Spleen (tissue), 7 donors: ENCODE measurements around the gene SLC35G2.
"Not testable (repeated sequence)": the region's sequence is repeated elsewhere in the genome, so short reads cannot be mapped to it uniquely, and the experiment has no call there.

Experiments used
- CTCF ChIP-seq, 11 experiments: fragments of 200-600 bp in 7 of 11; fragments of 450-650 bp in 4 of 11; sonication (generic) in 4 of 11; IDR thresholded peaks in 8 of 11; conservative IDR thresholded peaks in 3 of 11; 1 replicate in 7 of 11; 2 replicates in 4 of 11; pipeline versions ENCODE4 v1.4.0 to v1.8.0; 2016 to 2021; ENCODE audit warnings: antibody characterized with exemption in 11 of 11, inconsistent platforms in 4 of 11, mild to moderate bottlenecking in 1 of 11
- POLR2A ChIP-seq, 3 donors: fragments of 450-650 bp; IDR thresholded peaks; one replicate each; pipeline ENCODE4 v1.5.1; 2017; ENCODE audit warnings: antibody characterized with exemption in 3 of 3, mild to moderate bottlenecking in 1 of 3
- POLR2AphosphoS5 ChIP-seq, 3 donors: sonication (generic); formaldehyde crosslinking; IDR thresholded peaks; one replicate each; pipeline ENCODE4 v1.5.1; 2017; ENCODE audit warnings: antibody characterized with exemption in 3 of 3
- donor health status: DM: no; HTN: no; CAD: no; lungs with moderate emphysema.
- donor health status: DM: no; HTN: no; CAD: no.
- donor health status: DM: no; HTN: no; CAD: no.

- TF ChIP-seq CTCF (IDR thresholded peaks at IDR 0.05 in 8 of 11, conservative IDR thresholded peaks at IDR 0.05 in 3 of 11); POLR2AphosphoS5 (IDR thresholded peaks at IDR 0.05); POLR2A (IDR thresholded peaks at IDR 0.05): not testable (repeated sequence)
Observed at GRCh38 chr3:136902530-136902929, 83.6 kb downstream of the SLC35G2 start.
